ENCODE measurements around the gene PLPP1. TPM values are rescaled to one million over a fixed set of nuclear protein-coding genes. Genes with fewer than 3 reads are reported as not detected.

Gene PLPP1
- total RNA-seq, 3 donors from 2014 or later: 88.8 to 132 (median 122) TPM

- TF ChIP-seq CTCF (IDR thresholded peaks at IDR 0.05): no peak
- Histone ChIP-seq H3K9me3 (no peaks in the 10 kb centered on the region), H3K36me3 (ENCODE audit: low read depth) (no peaks in the 10 kb centered on the region), H3K4me1 (ENCODE audit: low read depth) (peaks cover 12% of the 10 kb centered on the region), H3K4me3 (no peak overlapping the region)
- intact Hi-C loops (cut with DNase I, micrococcal nuclease): no loop called here
- no peak for DNase-seq
- no peak for ATAC-seq
Measured at GRCh38 chr5:55472642-55473041, 62.1 kb downstream of the PLPP1 start.

GRCh38 chr5:55471468-55471867 lies 63.3 kb downstream of the PLPP1 start:
- no peaks in the 10 kb centered on the region for H3K9me3 ChIP-seq
- no peak overlapping the region for H3K4me3 ChIP-seq
- ATAC-seq (no peak), DNase-seq (no peak)
- H3K36me3 ChIP-seq (ENCODE audit: low read depth): no peaks in the 10 kb centered on the region
- H3K4me1 ChIP-seq (ENCODE audit: low read depth): peaks cover 20% of the 10 kb centered on the region
- intact Hi-C loops (cut with DNase I, micrococcal nuclease): no loop called here
- no peak for TF ChIP-seq CTCF (IDR thresholded peaks at IDR 0.05)

- H3K4me3 ChIP-seq: no peak overlapping the region
- ATAC-seq (no peak), DNase-seq (no peak)
- H3K36me3 ChIP-seq (ENCODE audit: low read depth): no peaks in the 10 kb centered on the region
- intact Hi-C loops (cut with DNase I, micrococcal nuclease): no loop called here
- TF ChIP-seq CTCF (IDR thresholded peaks at IDR 0.05): no peak
- H3K4me1 ChIP-seq (ENCODE audit: low read depth): peaks cover 20% of the 10 kb centered on the region
- H3K9me3 ChIP-seq: no peaks in the 10 kb centered on the region
Measured at GRCh38 chr5:55470282-55470681, 64.5 kb downstream of the PLPP1 start.

- intact Hi-C loops (cut with DNase I, micrococcal nuclease): no loop called here
- peaks cover 20% of the 10 kb centered on the region for H3K4me1 ChIP-seq (ENCODE audit: low read depth)
Measured at GRCh38 chr5:55469839-55470238, 64.9 kb downstream of the PLPP1 start.

GRCh38 chr5:55467862-55468551 lies 66.8 kb downstream of the PLPP1 start:
- Histone ChIP-seq H3K4me3 (no peak overlapping the region), H3K36me3 (ENCODE audit: low read depth) (no peaks in the 10 kb centered on the region), H3K4me1 (ENCODE audit: low read depth) (peaks cover 20% of the 10 kb centered on the region), H3K9me3 (no peaks in the 10 kb centered on the region)
- DNase-seq: peak in 1 of 3 donors; percentile 24
- peak; percentile 68 for ATAC-seq
- intact Hi-C loops (cut with DNase I, micrococcal nuclease): no loop called here
- TF ChIP-seq CTCF (IDR thresholded peaks at IDR 0.05): no peak

More at GRCh38 chr5:55469839-55470238, 64.9 kb downstream of the PLPP1 start:
- no peaks in the 10 kb centered on the region for H3K36me3 ChIP-seq (ENCODE audit: low read depth)
- TF ChIP-seq CTCF (IDR thresholded peaks at IDR 0.05): no peak
- H3K9me3 ChIP-seq: no peaks in the 10 kb centered on the region
- DNase-seq (no peak), ATAC-seq (peak; percentile 64)
- H3K4me3 ChIP-seq: no peak overlapping the region

All from mucosa of descending colon (tissue), 3 donors.